HEK293 (cell line): Measurements from ENCODE around the gene GAGE12H.
"Not testable (repeated sequence)": the region's sequence is repeated elsewhere in the genome, so short reads cannot be mapped to it uniquely, and the experiment has no call there.

ENCODE experiments used
- CTCF ChIA-PET: fragments of 350-600 bp; formaldehyde crosslinking; extraction: SDS; loops from one replicate; lab custom pipeline; 2021; ENCODE audit warnings: antibody characterized with exemption; lab: Yijun Ruan, JAX
- POLR2A ChIA-PET: fragments of 300-600 bp; formaldehyde crosslinking; extraction: SDS; loops from one replicate; lab custom pipeline; 2020; ENCODE audit warnings: antibody characterized with exemption, inconsistent platforms; lab: Yijun Ruan, JAX
- H3K27ac ChIP-seq: fragments of 200-500 bp; sonication (Bioruptor generic); 2 replicates; pipeline ENCODE4 v1.5.1; 2014; ENCODE audit warnings: low read depth, low read length, control low read depth, inconsistent platforms; ENCODE audit errors: extremely low read depth
- H3K36me3 ChIP-seq, 2 experiments: fragments of 200-500 bp in 1 of 2; sonication (Bioruptor generic) in 1 of 2; 1 replicate in 1 of 2; 2 replicates in 1 of 2; pipeline ENCODE4 v1.5.1; 2014 to 2017; ENCODE audit warnings: inconsistent platforms in 2 of 2, low read length in 2 of 2; ENCODE audit not compliant: control insufficient read depth in 2 of 2, insufficient read depth in 1 of 2
- H3K4me1 ChIP-seq: fragments of 200-500 bp; sonication (Bioruptor generic); 2 replicates; pipeline ENCODE4 v1.5.1; 2014; ENCODE audit warnings: mild to moderate bottlenecking, low read length, inconsistent platforms; ENCODE audit not compliant: control insufficient read depth, insufficient read depth
- H3K4me3 ChIP-seq: 2 replicates; pipeline ENCODE4 v1.5.1; 2011; ENCODE audit warnings: low read depth, mild to moderate bottlenecking, control low read depth, low read length, moderate library complexity
- H3K9me3 ChIP-seq: fragments of 200-500 bp; sonication (Bioruptor generic); 2 replicates; pipeline ENCODE4 v1.5.1; 2014; ENCODE audit warnings: low read depth, low read length, inconsistent platforms; ENCODE audit not compliant: control insufficient read depth, insufficient read depth

The GAGE12H gene, protein sequence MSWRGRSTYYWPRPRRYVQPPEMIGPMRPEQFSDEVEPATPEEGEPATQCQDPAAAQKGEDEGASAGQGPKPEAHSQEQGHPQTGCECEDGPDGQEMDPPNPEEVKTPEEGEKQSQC

DNA sequence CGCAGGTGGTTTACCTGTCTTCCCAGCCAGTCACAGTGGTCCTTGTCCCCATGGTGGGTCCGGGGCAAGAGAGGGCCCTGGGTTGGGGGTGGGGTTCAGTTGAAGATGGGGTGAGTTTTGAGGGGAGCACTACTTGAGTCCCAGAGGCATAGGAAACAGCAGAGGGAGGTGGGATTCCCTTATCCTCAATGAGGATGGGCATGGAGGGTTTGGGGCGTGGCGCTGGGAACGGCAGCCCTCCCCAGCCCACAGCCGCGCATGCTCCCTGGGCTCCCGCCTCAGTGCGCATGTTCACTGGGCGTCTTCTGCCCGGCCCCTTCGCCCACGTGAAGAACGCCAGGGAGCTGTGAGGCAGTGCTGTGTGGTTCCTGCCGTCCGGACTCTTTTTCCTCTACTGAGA is at the start of gene GAGE12H:
Gene GAGE12H (plus strand): TSS at position 301 of the 400 bp plus-strand sequence. CDS start 1,155 bp downstream, outside the sequence.
- CTCF ChIA-PET, H3K36me3 ChIP-seq, H3K4me3 ChIP-seq, H3K27ac ChIP-seq, POLR2A ChIA-PET, H3K9me3 ChIP-seq, H3K4me1 ChIP-seq: not testable (repeated sequence)

GRCh38 chrX:49531877-49532276 is 47.9 kb upstream of the GAGE12H start, which contains the start of gene GAGE12C:
Gene GAGE12C (plus strand): TSS chrX:49532177. CDS start chrX:49533332, 1,155 bp downstream.
- H3K4me1 ChIP-seq, POLR2A ChIA-PET, H3K9me3 ChIP-seq, H3K27ac ChIP-seq, H3K4me3 ChIP-seq, CTCF ChIA-PET, H3K36me3 ChIP-seq: not testable (repeated sequence)

DNA sequence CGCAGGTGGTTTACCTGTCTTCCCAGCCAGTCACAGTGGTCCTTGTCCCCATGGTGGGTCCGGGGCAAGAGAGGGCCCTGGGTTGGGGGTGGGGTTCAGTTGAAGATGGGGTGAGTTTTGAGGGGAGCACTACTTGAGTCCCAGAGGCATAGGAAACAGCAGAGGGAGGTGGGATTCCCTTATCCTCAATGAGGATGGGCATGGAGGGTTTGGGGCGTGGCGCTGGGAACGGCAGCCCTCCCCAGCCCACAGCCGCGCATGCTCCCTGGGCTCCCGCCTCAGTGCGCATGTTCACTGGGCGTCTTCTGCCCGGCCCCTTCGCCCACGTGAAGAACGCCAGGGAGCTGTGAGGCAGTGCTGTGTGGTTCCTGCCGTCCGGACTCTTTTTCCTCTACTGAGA is 38.3 kb upstream of the GAGE12H start, which contains the start of gene GAGE12D:
Gene GAGE12D (plus strand): TSS at position 301 of the 400 bp plus-strand sequence. CDS start 1,155 bp downstream, outside the sequence.
- POLR2A ChIA-PET, result not testable (repeated sequence)

DNA sequence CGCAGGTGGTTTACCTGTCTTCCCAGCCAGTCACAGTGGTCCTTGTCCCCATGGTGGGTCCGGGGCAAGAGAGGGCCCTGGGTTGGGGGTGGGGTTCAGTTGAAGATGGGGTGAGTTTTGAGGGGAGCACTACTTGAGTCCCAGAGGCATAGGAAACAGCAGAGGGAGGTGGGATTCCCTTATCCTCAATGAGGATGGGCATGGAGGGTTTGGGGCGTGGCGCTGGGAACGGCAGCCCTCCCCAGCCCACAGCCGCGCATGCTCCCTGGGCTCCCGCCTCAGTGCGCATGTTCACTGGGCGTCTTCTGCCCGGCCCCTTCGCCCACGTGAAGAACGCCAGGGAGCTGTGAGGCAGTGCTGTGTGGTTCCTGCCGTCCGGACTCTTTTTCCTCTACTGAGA is 28.8 kb upstream of the GAGE12H start, which contains the start of gene GAGE12E:
Gene GAGE12E (plus strand): TSS at position 301 of the 400 bp plus-strand sequence. CDS start 1,155 bp downstream, outside the sequence.
- POLR2A ChIA-PET, H3K9me3 ChIP-seq, H3K4me1 ChIP-seq, CTCF ChIA-PET, H3K36me3 ChIP-seq, H3K4me3 ChIP-seq, H3K27ac ChIP-seq: not testable (repeated sequence)

More for the DNA sequence above, 38.3 kb upstream of the GAGE12H start, which contains the start of gene GAGE12D:
- H3K4me3 ChIP-seq, H3K4me1 ChIP-seq, H3K9me3 ChIP-seq, H3K36me3 ChIP-seq, H3K27ac ChIP-seq, CTCF ChIA-PET: not testable (repeated sequence)

DNA sequence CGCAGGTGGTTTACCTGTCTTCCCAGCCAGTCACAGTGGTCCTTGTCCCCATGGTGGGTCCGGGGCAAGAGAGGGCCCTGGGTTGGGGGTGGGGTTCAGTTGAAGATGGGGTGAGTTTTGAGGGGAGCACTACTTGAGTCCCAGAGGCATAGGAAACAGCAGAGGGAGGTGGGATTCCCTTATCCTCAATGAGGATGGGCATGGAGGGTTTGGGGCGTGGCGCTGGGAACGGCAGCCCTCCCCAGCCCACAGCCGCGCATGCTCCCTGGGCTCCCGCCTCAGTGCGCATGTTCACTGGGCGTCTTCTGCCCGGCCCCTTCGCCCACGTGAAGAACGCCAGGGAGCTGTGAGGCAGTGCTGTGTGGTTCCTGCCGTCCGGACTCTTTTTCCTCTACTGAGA is 19.2 kb upstream of the GAGE12H start, which contains the start of gene GAGE12F:
Gene GAGE12F (plus strand): TSS at position 301 of the 400 bp plus-strand sequence. CDS start 1,155 bp downstream, outside the sequence.
- H3K9me3 ChIP-seq, H3K27ac ChIP-seq, CTCF ChIA-PET, H3K4me1 ChIP-seq, H3K36me3 ChIP-seq, H3K4me3 ChIP-seq, POLR2A ChIA-PET: not testable (repeated sequence)

GRCh38 chrX:49568728-49569127 is 11.0 kb upstream of the GAGE12H start:
- H3K36me3 ChIP-seq, CTCF ChIA-PET, H3K27ac ChIP-seq, POLR2A ChIA-PET, H3K4me3 ChIP-seq, H3K9me3 ChIP-seq, H3K4me1 ChIP-seq: not testable (repeated sequence)

GRCh38 chrX:49569152-49569551 is 10.6 kb upstream of the GAGE12H start:
- CTCF ChIA-PET, H3K4me1 ChIP-seq, H3K9me3 ChIP-seq, H3K27ac ChIP-seq, POLR2A ChIA-PET, H3K36me3 ChIP-seq, H3K4me3 ChIP-seq: not testable (repeated sequence)

DNA sequence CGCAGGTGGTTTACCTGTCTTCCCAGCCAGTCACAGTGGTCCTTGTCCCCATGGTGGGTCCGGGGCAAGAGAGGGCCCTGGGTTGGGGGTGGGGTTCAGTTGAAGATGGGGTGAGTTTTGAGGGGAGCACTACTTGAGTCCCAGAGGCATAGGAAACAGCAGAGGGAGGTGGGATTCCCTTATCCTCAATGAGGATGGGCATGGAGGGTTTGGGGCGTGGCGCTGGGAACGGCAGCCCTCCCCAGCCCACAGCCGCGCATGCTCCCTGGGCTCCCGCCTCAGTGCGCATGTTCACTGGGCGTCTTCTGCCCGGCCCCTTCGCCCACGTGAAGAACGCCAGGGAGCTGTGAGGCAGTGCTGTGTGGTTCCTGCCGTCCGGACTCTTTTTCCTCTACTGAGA is 9.6 kb upstream of the GAGE12H start, which contains the start of gene GAGE12G:
Gene GAGE12G (plus strand): TSS at position 301 of the 400 bp plus-strand sequence. CDS start 1,155 bp downstream, outside the sequence.
- H3K9me3 ChIP-seq, CTCF ChIA-PET, H3K4me3 ChIP-seq, H3K4me1 ChIP-seq, POLR2A ChIA-PET, H3K27ac ChIP-seq, H3K36me3 ChIP-seq: not testable (repeated sequence)

DNA sequence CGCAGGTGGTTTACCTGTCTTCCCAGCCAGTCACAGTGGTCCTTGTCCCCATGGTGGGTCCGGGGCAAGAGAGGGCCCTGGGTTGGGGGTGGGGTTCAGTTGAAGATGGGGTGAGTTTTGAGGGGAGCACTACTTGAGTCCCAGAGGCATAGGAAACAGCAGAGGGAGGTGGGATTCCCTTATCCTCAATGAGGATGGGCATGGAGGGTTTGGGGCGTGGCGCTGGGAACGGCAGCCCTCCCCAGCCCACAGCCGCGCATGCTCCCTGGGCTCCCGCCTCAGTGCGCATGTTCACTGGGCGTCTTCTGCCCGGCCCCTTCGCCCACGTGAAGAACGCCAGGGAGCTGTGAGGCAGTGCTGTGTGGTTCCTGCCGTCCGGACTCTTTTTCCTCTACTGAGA is 9.4 kb downstream of the GAGE12H start, which contains the start of gene GAGE2A:
Gene GAGE2A (plus strand): TSS at position 301 of the 400 bp plus-strand sequence. CDS start 1,155 bp downstream, outside the sequence.
- H3K27ac ChIP-seq, POLR2A ChIA-PET, H3K9me3 ChIP-seq, H3K36me3 ChIP-seq, H3K4me1 ChIP-seq, H3K4me3 ChIP-seq, CTCF ChIA-PET: not testable (repeated sequence)

DNA sequence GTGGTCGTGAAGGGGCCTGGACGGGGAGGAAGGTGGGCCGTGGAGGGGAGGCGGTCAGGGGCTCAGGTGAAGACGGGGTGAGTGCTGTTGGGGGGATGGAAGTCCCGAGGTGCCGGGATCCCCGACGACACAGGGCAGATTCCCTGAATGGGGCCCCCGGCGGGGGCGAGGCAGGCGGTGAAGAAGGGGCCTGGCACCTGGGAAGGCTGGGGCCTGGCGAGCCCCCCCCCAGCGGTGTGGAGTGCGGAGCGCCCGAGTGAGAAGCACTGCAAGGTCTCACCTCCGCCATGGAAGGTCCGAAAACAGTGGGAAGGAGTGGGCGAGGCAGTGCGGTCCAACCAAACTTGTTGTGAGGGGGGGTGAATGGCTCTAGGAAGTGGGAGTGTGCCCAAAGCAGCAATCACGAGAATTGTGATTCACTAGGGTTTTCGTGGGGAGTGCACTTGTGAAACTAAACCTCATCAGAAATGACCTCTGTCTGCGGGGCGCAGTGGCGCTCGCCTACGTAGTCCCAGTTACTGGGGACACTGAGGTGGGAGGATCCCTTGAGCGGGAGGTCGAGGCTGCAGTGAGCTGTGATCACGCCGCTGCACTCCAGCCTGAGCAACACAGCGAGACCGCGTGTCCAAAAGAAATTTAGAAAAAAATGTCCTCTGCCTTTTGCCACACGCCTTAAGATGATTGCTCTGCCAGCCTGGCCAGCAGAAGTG is 10.2 kb downstream of the GAGE12H start:
- CTCF ChIA-PET, H3K4me3 ChIP-seq, H3K27ac ChIP-seq, POLR2A ChIA-PET, H3K9me3 ChIP-seq, H3K36me3 ChIP-seq, H3K4me1 ChIP-seq: not testable (repeated sequence)

DNA sequence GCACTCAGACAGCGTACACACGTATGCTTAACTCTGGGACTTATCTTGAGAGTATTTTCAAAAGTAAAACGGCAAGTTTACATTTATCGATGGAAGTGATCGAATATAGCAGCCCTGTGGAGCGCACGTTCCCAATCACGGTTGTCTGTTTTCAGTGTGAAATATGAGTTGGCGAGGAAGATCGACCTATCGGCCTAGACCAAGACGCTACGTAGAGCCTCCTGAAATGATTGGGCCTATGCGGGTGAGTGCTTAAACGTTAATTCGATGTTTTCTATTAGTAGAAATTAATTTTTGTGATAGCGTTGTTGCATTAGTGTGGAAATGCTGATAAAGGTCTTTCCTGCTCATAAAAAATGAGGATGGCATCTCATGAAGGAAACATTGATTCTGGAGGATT is 10.7 kb downstream of the GAGE12H start:
- POLR2A ChIA-PET, H3K27ac ChIP-seq, CTCF ChIA-PET: not testable (repeated sequence)

More for the DNA sequence above, 10.7 kb downstream of the GAGE12H start:
- H3K4me1 ChIP-seq, H3K36me3 ChIP-seq, H3K9me3 ChIP-seq, H3K4me3 ChIP-seq: not testable (repeated sequence)
